ENCODE results near the gene C13orf46. TPM values are rescaled to one million over a fixed set of nuclear protein-coding genes. Genes with fewer than 3 reads are reported as not detected.
"Not testable (repeated sequence)": the region's sequence is repeated elsewhere in the genome, so short reads cannot be mapped to it uniquely, and the experiment has no call there.

The C13orf46 gene
- total RNA-seq, 2 experiments from 2014 or later: 1.6 to 1.9 TPM

DNA sequence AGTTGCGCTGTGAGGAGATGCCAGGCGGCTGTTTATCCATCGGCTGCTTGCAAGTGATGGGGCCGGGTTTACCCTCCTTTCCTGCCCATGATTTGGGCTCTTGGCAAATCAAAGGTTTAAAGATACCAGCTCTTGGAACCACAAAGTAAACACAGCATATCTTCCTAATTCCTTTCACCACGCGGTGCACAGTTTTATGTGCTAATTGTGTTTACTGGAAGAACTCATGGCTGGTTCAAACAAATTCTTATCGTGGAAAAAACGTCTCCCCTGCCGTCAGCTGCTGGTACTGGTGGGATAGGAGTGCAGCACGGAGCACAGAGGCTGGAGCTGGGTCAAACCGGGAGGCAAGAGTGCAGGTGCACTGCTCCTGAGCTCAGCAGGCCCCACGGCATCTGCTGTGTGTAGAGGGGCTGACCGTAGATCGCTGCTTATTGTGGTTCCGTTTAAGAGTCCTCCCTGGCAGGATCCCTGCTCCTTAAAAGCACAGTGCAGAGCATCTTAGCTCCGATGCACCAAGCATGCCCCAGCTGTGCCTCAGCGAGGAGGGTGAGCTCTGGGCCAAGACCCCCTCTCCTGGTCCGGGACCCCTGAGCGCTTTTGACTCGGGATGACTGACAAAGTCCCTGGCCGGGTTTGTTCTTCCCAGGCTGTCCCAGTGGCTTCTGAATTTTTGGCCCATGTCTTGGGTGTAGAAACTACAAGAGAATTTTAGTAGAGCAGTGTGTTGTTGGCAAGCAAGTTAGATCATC is 58.7 kb downstream of the C13orf46 start:
- Mint-ChIP-seq H3K4me1 (ENCODE audit: low read depth) (no peaks in the 10 kb centered on the region), H3K4me3 (no peak overlapping the region), H3K27ac (no peak overlapping the region), H3K9me3 (no peaks in the 10 kb centered on the region), H3K36me3 (ENCODE audit: low read depth) (no peaks in the 10 kb centered on the region), H3K27me3 (peaks cover 31% of the 10 kb centered on the region)
- ATAC-seq: no peak
- ChIA-PET CTCF (no interaction called here), POLR2A (interaction anchor here (1.1 kb wide), 1 partner anchor 9 kb away, joined by 4 read pairs; no protein-coding TSS in a partner anchor)
- TF ChIP-seq, protein P1, sequence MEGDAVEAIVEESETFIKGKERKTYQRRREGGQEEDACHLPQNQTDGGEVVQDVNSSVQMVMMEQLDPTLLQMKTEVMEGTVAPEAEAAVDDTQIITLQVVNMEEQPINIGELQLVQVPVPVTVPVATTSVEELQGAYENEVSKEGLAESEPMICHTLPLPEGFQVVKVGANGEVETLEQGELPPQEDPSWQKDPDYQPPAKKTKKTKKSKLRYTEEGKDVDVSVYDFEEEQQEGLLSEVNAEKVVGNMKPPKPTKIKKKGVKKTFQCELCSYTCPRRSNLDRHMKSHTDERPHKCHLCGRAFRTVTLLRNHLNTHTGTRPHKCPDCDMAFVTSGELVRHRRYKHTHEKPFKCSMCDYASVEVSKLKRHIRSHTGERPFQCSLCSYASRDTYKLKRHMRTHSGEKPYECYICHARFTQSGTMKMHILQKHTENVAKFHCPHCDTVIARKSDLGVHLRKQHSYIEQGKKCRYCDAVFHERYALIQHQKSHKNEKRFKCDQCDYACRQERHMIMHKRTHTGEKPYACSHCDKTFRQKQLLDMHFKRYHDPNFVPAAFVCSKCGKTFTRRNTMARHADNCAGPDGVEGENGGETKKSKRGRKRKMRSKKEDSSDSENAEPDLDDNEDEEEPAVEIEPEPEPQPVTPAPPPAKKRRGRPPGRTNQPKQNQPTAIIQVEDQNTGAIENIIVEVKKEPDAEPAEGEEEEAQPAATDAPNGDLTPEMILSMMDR (IDR thresholded peaks at IDR 0.05): no peak
- intact Hi-C loops (cut with micrococcal nuclease): no loop called here
- DNase-seq: no peak

DNA sequence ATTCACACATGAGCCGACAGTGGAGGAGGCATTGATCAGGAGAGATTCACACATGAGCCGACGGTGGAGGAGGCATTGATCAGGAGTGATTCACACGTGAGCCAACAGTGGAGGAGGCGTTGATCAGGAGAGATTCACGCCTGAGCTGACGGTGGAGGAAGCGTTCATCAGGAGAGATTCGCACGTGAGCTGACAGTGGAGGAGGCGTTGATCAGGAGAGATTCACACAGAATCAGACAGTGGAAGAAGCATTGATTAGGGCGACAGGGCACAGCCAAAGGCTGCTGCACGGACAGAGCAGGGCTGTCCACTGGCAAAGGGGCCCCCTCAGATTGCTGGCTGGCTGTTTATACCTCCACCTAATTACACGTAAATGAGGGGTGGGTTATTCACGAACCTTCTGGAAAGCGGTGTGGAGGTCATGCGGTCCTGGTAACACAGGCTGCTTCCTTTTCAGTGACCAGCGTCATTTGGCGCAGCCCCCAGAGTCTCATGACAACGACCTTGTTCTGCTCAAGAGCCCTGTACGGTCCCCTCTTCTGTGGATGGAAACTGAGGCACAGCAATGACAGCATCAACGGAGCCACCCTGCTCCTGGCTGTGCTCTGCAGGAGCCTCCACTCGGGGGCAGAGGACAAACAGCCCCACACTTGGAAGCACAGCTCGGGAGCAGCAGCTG is 59.4 kb downstream of the C13orf46 start:
- no peaks in the 10 kb centered on the region for H3K9me3 Mint-ChIP-seq
- H3K27ac Mint-ChIP-seq: no peak overlapping the region
- TF ChIP-seq, protein P1 (IDR thresholded peaks at IDR 0.05): no peak
- POLR2A ChIA-PET: no interaction called here
- CTCF ChIA-PET: no interaction called here
- H3K4me3 Mint-ChIP-seq: no peak overlapping the region
- ATAC-seq: no peak
- H3K27me3 Mint-ChIP-seq: peaks cover 33% of the 10 kb centered on the region
- H3K4me1 Mint-ChIP-seq (ENCODE audit: low read depth): no peaks in the 10 kb centered on the region
- no peak for DNase-seq
- H3K36me3 Mint-ChIP-seq (ENCODE audit: low read depth): no peaks in the 10 kb centered on the region
- intact Hi-C loops (cut with micrococcal nuclease): no loop called here

DNA sequence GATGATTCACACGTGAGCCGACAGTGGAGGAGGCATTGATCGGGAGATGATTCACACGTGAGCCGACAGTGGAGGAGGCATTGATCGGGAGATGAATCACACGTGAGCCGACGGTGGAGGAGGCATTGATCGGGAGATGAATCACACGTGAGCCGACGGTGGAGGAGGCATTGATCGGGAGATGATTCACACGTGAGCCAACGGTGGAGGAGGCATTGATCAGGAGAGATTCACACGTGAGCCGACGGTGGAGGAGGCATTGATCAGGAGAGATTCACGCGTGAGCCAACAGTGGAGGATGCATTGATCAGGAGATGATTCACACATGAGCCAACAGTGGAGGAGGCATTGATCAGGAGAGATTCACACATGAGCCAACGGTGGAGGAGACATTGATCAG is 60.0 kb downstream of the C13orf46 start:
- ATAC-seq; H3K27ac Mint-ChIP-seq; intact Hi-C loops (cut with micrococcal nuclease); CTCF ChIA-PET; H3K4me3 Mint-ChIP-seq; H3K9me3 Mint-ChIP-seq; H3K36me3 Mint-ChIP-seq (ENCODE audit: low read depth); DNase-seq; POLR2A ChIA-PET; H3K4me1 Mint-ChIP-seq (ENCODE audit: low read depth): not testable (repeated sequence)
- peaks cover 37% of the 10 kb centered on the region for H3K27me3 Mint-ChIP-seq

DNA sequence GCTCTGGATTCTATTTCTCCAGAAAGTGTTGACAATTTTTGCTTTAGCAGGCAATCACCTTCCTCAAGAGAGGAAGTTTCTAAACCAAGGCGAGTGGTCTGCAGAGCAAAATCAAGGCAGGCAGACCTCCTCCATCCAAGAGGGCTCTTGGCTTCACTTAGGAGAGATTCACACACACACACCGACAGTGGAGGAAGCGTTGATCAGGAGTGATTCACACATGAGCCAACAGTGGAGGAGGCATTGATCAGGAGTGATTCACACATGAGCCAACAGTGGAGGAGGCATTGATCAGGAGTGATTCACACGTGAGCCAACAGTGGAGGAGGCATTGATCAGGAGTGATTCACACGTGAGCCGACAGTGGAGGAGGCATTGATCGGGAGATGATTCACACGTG is 60.5 kb downstream of the C13orf46 start:
- peaks cover 40% of the 10 kb centered on the region for H3K27me3 Mint-ChIP-seq

DNA sequence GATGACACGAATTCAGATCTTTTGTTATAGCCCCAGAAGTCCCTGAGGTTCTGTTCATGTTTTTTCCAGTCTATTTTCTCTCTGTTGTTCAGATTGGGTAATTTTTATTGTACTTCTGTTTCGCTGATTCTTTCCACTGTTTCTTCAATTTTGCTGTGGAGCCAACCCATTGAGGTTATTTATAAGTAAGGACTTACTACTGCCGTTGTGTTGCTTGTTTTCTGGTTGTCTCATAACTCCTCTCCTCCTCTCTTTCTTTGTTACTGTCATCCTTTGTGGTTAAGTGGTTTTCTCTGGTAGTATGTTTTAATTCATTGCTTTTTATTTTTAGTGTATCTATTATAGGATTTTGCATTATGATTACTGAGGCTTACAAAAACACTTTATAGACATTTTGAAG is 61.3 kb downstream of the C13orf46 start:
- TF ChIP-seq, protein P1 (IDR thresholded peaks at IDR 0.05): no peak
- Mint-ChIP-seq H3K27ac (no peak overlapping the region), H3K4me1 (ENCODE audit: low read depth) (peaks cover 5% of the 10 kb centered on the region), H3K9me3 (no peaks in the 10 kb centered on the region), H3K36me3 (ENCODE audit: low read depth) (no peaks in the 10 kb centered on the region), H3K4me3 (no peak overlapping the region), H3K27me3 (peaks cover 44% of the 10 kb centered on the region)
- ChIA-PET POLR2A (no interaction called here), CTCF (no interaction called here)
- intact Hi-C loops (cut with micrococcal nuclease): no loop called here
- no peak for ATAC-seq
- DNase-seq: no peak

More for the DNA sequence above, 60.5 kb downstream of the C13orf46 start:
- H3K27ac Mint-ChIP-seq; H3K9me3 Mint-ChIP-seq; CTCF ChIA-PET; ATAC-seq; POLR2A ChIA-PET; H3K36me3 Mint-ChIP-seq (ENCODE audit: low read depth); intact Hi-C loops (cut with micrococcal nuclease); H3K4me1 Mint-ChIP-seq (ENCODE audit: low read depth); DNase-seq; H3K4me3 Mint-ChIP-seq: not testable (repeated sequence)
